Measurements from ENCODE around the gene HS3ST1. TPM values are rescaled to one million over a fixed set of nuclear protein-coding genes. Genes with fewer than 3 reads are reported as not detected.

Gene HS3ST1
- polyA plus RNA-seq, 3 donors: 0.01 to 0.02 TPM; not detected in 1

- Mint-ChIP-seq H3K27ac (no peak overlapping the region), H3K36me3 (peaks cover 0 to 2% of the 10 kb centered on the region in 2 donors), H3K4me3 (no peak overlapping the region), H3K27me3 (ENCODE audit: low read depth in 3 of 3) (peaks cover 0 to 2% (median 0%) of the 10 kb centered on the region in 3 donors), H3K4me1 (no peaks in the 10 kb centered on the region), H3K9me3 (peaks cover 0 to 10% (median 3%) of the 10 kb centered on the region in 7 donors)
- H3K4me2 ChIP-seq (replicated peaks; ENCODE audit: extremely low read depth, low read length, poor library complexity, severe bottlenecking): no peak overlapping the region
- no peak overlapping the region for H3K27ac ChIP-seq (ENCODE audit: low read depth in 1 of 2, low read length in 2 of 2)
- no peaks in the 10 kb centered on the region for H3K4me1 ChIP-seq (ENCODE audit: control insufficient read depth in 1 of 2, insufficient read depth in 2 of 2, low read length in 2 of 2)
- TF ChIP-seq, protein P1, sequence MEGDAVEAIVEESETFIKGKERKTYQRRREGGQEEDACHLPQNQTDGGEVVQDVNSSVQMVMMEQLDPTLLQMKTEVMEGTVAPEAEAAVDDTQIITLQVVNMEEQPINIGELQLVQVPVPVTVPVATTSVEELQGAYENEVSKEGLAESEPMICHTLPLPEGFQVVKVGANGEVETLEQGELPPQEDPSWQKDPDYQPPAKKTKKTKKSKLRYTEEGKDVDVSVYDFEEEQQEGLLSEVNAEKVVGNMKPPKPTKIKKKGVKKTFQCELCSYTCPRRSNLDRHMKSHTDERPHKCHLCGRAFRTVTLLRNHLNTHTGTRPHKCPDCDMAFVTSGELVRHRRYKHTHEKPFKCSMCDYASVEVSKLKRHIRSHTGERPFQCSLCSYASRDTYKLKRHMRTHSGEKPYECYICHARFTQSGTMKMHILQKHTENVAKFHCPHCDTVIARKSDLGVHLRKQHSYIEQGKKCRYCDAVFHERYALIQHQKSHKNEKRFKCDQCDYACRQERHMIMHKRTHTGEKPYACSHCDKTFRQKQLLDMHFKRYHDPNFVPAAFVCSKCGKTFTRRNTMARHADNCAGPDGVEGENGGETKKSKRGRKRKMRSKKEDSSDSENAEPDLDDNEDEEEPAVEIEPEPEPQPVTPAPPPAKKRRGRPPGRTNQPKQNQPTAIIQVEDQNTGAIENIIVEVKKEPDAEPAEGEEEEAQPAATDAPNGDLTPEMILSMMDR (IDR thresholded peaks at IDR 0.05): no peak
- H2AFZ ChIP-seq (ENCODE audit: insufficient read depth, low read depth, low read length, poor library complexity, severe bottlenecking): no peak overlapping the region
- no peak overlapping the region for H3K4me3 ChIP-seq (replicated peaks in 1 of 3; ENCODE audit: low read depth in 2 of 3, low read length in 3 of 3)
- DNase-seq: no peak
- no peaks in the 10 kb centered on the region for H3K79me2 ChIP-seq (ENCODE audit: insufficient read depth, low read length)
- H3K36me3 ChIP-seq (replicated peaks in 1 of 2; ENCODE audit: control insufficient read depth in 1 of 2, insufficient read depth in 2 of 2, low read length in 2 of 2): no peaks in the 10 kb centered on the region
- no peaks in the 10 kb centered on the region for H3K27me3 ChIP-seq (ENCODE audit: control insufficient read depth in 2 of 2, insufficient read depth in 2 of 2, low read length in 2 of 2)
- intact Hi-C loops (cut with micrococcal nuclease): no loop called here
- H3K9me3 ChIP-seq (replicated peaks in 1 of 2; ENCODE audit: control insufficient read depth in 1 of 2, insufficient read depth in 1 of 2, low read length in 2 of 2): peaks cover 0 to 6% of the 10 kb centered on the region in 2 donors
- H3K9ac ChIP-seq (ENCODE audit: insufficient read depth, low read length, poor library complexity, severe bottlenecking): no peak overlapping the region
- no peaks in the 10 kb centered on the region for H4K20me1 ChIP-seq (ENCODE audit: insufficient read depth, low read length)
These were observed 17.6 kb upstream of the HS3ST1 start for GRCh38 chr4:11446155-11446811.

DNA sequence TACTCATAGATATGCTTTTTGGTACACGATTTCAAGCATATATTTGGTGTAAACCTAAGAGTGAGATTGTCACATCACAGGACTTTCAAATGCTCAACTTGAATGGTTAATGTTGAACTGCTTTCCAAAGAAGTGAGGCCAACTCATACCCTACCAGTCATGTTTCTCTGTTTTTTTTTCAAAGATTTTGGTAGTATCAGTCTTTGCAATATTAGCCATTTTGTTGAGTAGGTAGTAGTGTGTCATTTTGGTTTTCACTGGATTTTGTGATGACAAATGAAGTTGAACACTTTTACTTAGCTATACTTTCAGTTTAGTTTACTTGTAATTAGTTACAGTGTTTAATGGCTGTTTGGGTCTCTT, 12.5 kb upstream of the HS3ST1 start:
- H3K36me3 ChIP-seq (replicated peaks in 1 of 2; ENCODE audit: control insufficient read depth in 1 of 2, insufficient read depth in 2 of 2, low read length in 2 of 2): no peaks in the 10 kb centered on the region
- intact Hi-C loops (cut with micrococcal nuclease): no loop called here
- TF ChIP-seq, protein P1 (IDR thresholded peaks at IDR 0.05): no peak
- peaks cover 14 to 15% of the 10 kb centered on the region in 2 donors for H3K4me1 ChIP-seq (ENCODE audit: control insufficient read depth in 1 of 2, insufficient read depth in 2 of 2, low read length in 2 of 2)
- no peaks in the 10 kb centered on the region for H3K9me3 ChIP-seq (replicated peaks in 1 of 2; ENCODE audit: control insufficient read depth in 1 of 2, insufficient read depth in 1 of 2, low read length in 2 of 2)
- no peaks in the 10 kb centered on the region for H4K20me1 ChIP-seq (ENCODE audit: insufficient read depth, low read length)
- H3K27me3 ChIP-seq (ENCODE audit: control insufficient read depth in 2 of 2, insufficient read depth in 2 of 2, low read length in 2 of 2): no peaks in the 10 kb centered on the region
- no peak overlapping the region for H3K4me3 ChIP-seq (replicated peaks in 1 of 3; ENCODE audit: low read depth in 2 of 3, low read length in 3 of 3)
- no peak overlapping the region for H3K9ac ChIP-seq (ENCODE audit: insufficient read depth, low read length, poor library complexity, severe bottlenecking)
- peaks cover 12% of the 10 kb centered on the region for H3K4me1 Mint-ChIP-seq
- peaks cover 0 to 3% (median 1%) of the 10 kb centered on the region in 3 donors for H3K27me3 Mint-ChIP-seq (ENCODE audit: low read depth in 3 of 3)
- peaks cover 0 to 2% of the 10 kb centered on the region in 2 donors for H3K36me3 Mint-ChIP-seq
- DNase-seq: no peak
- no peak overlapping the region for H3K4me3 Mint-ChIP-seq
- WGBS (ENCODE audit: insufficient coverage): no CpG with 5 or more reads among the region's 1 CpG
- no peaks in the 10 kb centered on the region for H3K9me3 Mint-ChIP-seq
- H3K4me2 ChIP-seq (replicated peaks; ENCODE audit: extremely low read depth, low read length, poor library complexity, severe bottlenecking): no peak overlapping the region
- H3K27ac Mint-ChIP-seq: no peak overlapping the region
- no peak overlapping the region for H3K27ac ChIP-seq (ENCODE audit: low read depth in 1 of 2, low read length in 2 of 2)
- H2AFZ ChIP-seq (ENCODE audit: insufficient read depth, low read depth, low read length, poor library complexity, severe bottlenecking): no peak overlapping the region
- no peaks in the 10 kb centered on the region for H3K79me2 ChIP-seq (ENCODE audit: insufficient read depth, low read length)

Measured in CD14-positive monocyte (primary cell).